AG10803 (cell line): ENCODE measurements around the gene PCGF3.
A peak's percentile ranks its signal among the peaks of the same experiment; 100 is the strongest.

Source experiments
- DNase-seq: peaks from one replicate; pipeline ENCODE4 v3.0.0; 2010; ENCODE audit warnings: low read depth
- H3K4me3 ChIP-seq: 2 replicates; pipeline ENCODE4 v1.5.1; 2011; ENCODE audit warnings: mild to moderate bottlenecking, low read length, control low read depth
- TF ChIP-seq, protein P1 (sequence below): conservative IDR thresholded peaks from 2 replicates; pipeline ENCODE4 v1.5.1; 2011; ENCODE audit warnings: mild to moderate bottlenecking, low read length, control low read depth, inconsistent platforms

PCGF3 gene

DNA sequence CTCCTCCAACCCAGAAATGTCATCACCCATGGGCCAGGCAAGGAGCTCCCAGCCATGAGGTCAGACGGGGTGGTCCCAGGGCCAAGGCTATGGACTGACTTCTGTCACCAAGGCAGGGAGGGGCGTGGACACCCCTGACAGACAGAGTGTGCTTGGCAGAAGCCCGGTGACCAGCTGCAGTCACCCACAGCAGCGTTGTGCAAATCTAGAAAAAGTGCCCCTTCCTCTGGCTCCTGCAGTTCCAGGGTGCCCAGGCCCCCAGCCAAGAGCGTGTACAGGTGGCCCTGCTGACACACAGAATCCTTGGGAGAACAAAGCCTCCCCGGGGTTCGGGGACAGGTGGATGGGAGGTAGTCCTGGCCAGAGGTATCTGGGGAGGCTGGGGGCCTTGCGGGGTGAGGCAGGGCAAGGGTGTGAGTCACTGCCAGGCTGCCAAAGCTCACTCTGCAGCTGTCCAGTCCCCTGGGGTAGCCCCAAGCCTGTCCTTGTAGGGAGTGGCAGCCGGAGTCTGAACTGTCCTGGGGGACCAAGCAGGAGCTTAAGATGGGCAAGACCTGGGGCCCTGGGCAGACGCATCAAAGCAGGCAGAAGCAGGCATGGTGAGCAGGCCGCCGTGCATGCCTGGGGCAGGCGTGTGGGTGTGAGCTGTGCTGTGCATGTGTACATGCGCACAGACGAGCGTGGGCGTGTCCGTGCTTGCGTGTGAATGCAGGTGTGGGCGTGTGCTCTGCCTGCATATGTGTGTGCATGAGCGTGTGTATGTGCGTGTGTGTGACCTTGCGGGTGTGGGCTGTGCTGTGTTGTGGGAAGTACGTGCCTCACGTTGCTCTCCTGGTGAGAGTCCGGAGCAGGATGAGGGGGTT is 28.0 kb upstream of the PCGF3 start:
- no peak overlapping the region for H3K4me3 ChIP-seq
- peak; percentile 27 for DNase-seq
- TF ChIP-seq, protein P1, sequence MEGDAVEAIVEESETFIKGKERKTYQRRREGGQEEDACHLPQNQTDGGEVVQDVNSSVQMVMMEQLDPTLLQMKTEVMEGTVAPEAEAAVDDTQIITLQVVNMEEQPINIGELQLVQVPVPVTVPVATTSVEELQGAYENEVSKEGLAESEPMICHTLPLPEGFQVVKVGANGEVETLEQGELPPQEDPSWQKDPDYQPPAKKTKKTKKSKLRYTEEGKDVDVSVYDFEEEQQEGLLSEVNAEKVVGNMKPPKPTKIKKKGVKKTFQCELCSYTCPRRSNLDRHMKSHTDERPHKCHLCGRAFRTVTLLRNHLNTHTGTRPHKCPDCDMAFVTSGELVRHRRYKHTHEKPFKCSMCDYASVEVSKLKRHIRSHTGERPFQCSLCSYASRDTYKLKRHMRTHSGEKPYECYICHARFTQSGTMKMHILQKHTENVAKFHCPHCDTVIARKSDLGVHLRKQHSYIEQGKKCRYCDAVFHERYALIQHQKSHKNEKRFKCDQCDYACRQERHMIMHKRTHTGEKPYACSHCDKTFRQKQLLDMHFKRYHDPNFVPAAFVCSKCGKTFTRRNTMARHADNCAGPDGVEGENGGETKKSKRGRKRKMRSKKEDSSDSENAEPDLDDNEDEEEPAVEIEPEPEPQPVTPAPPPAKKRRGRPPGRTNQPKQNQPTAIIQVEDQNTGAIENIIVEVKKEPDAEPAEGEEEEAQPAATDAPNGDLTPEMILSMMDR, result no peak

DNA sequence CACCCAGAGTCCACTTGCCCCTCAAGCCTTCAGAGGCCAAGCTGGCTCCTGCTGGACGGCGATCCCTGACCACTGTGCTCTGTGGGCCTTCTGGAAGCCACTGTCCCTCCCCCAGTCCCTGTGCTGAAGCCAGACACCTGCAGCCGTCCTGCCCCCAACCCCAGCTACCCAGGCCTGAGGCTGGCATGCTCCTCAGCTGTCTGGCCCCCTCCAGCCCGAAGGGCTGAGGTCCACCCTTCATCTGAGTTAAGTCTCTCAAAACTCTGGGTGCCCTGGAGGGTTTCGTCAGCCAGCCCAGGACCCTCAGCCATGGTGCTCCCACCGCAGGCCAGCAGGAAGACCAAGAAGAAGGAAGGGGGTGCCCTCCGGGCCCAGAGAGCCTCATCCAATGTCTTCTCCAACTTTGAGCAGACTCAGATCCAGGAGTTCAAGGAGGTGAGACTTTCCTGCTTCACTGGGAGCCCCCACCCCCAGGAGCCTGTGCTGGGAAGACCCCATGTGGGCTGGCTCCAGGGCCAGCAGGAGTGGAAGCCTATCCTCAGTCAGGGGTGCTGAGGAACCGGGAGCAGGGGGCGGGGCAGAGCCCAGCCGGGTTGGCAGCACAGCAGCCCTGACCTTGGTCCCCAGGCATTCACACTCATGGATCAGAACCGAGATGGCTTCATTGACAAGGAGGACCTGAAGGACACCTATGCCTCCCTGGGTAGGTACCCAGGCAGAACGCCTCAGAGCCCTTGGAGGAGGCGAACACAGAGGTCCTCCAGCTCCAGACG is 27.1 kb upstream of the PCGF3 start:
- TF ChIP-seq, protein P1, result no peak
- no peak for DNase-seq
- no peak overlapping the region for H3K4me3 ChIP-seq

DNA sequence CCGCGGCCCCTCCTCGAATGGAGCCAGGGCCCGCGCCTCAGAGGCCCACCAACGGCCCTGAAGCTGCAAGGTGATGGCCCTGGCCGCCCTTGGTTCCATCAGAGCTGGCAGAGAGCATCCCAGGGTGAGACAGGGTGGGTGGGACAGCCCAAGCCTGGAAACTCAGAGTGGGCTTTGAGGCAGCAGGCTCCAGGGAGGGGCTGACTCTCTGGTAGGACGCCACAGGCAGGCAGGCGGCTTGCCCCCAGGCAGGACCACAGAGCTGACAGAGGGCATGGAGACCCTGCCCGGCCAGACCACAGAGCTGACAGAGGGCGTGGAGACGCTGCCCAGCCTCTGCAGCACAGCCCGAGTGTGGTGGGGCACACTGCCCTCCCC is 26.5 kb upstream of the PCGF3 start:
- no peak for DNase-seq
- H3K4me3 ChIP-seq, result no peak overlapping the region
- TF ChIP-seq, protein P1, result no peak

DNA sequence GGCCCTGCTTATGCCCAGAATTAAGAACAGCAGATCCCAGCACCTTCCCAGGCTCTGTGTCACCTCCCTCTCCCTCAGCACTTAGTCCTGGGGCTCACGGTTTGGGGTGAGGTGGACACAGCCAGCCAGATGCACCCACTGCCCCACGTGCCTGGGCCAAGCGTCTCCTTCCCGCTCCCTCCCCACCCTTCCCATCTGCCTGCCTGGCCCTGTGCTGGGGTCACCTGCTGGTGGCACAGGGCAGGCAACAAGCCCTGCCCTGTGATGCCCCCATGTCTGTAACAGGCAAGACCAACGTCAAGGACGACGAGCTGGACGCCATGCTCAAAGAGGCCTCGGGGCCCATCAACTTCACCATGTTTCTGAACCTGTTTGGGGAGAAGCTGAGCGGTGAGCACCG is 26.0 kb upstream of the PCGF3 start:
- DNase-seq, result no peak
- TF ChIP-seq, protein P1, result no peak
- H3K4me3 ChIP-seq, result no peak overlapping the region

DNA sequence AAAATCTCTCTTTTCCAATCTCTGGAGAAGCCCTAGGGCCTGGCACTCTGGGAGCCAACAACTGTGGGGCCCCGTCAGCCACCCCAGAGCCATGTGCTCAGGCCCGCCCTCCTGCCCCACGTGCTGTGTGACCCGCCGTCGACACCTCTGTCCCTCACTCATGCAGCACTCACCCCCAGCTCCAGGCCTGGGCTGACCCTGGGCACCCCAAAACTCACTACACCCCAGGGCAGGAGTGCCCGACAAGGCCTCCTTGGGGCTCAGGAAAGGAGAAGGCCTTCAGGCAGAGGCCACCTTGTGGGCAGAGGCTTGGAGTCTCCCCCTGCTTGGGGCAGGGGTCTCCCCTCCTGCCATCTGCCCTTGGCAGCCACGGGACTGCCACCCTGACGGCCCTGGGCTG is 25.5 kb upstream of the PCGF3 start:
- TF ChIP-seq, protein P1, result no peak
- no peak overlapping the region for H3K4me3 ChIP-seq
- no peak for DNase-seq

DNA sequence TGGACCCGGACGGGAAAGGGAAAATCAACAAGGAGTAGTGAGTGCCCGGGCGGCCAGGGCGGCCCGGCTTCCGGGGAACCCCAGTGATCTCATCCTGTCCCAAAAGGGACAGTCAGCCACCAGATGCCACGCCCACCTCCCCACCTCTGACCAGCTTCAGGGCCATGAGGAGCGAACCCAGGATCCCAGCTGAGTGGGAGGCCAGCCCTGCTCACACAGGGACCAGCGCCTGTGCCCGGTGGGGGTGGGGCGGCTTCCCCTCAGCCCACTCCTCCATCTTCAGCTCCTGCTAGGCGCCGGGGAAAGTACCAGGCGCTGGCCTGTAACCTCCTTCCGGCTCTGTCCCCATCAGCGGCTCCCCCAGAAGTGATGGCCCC is 25.1 kb upstream of the PCGF3 start:
- H3K4me3 ChIP-seq, result peak overlapping the region; percentile 54
- TF ChIP-seq, protein P1, result no peak
- DNase-seq, result no peak
